Measurements from ENCODE around the gene ALLC.

GRCh38 chr2:3747032-3747654 is 89.1 kb downstream of the ALLC start:
- TF ChIP-seq TAF1 (IDR thresholded peaks at IDR 0.05; ENCODE audit: low read depth, low read length), result no peak
- TF ChIP-seq POLR2AphosphoS5 (IDR thresholded peaks at IDR 0.05; ENCODE audit: low read depth, low read length), result no peak
- no peak for TF ChIP-seq POLR2A (IDR thresholded peaks at IDR 0.05; ENCODE audit: low read depth, low read length)
- TF ChIP-seq SPI1 (IDR thresholded peaks at IDR 0.05; ENCODE audit: low read depth, low read length), result no peak
- no peak for TF ChIP-seq POU2F2 (IDR thresholded peaks at IDR 0.05; ENCODE audit: low read depth, low read length)
- no peak for TF ChIP-seq PAX5 (IDR thresholded peaks at IDR 0.05; ENCODE audit: insufficient read depth, low read length, severe bottlenecking)
